SK-N-SH treated with all-trans-retinoic acid at 6 μM for 48 hours (cell line): Measurements from ENCODE around the gene FCHO2.

Experiments
- ATAC-seq: fragments of 200-7000 bp; cut with Tn5 transposase; 3 replicates; pipeline ENCODE4 v1.9.1; 2020; ENCODE audit warnings: mild to moderate bottlenecking, moderate library complexity
- ARNTL ChIP-seq: fragments of 450-650 bp; formaldehyde crosslinking; IDR thresholded peaks from 2 replicates; pipeline ENCODE4 v1.5.0; 2020; ENCODE audit warnings: low read depth, mild to moderate bottlenecking, moderate library complexity, borderline replicate concordance
- CSDC2 ChIP-seq: fragments of 250-450 bp; sonication (Bioruptor Pico); IDR thresholded peaks from 2 replicates; pipeline ENCODE4 v1.5.0; 2020; ENCODE audit warnings: mild to moderate bottlenecking, moderate library complexity
- CSRNP3 ChIP-seq: fragments of 250-450 bp; sonication (Bioruptor Pico); IDR thresholded peaks from 2 replicates; pipeline ENCODE4 v1.5.1; 2021; ENCODE audit warnings: mild to moderate bottlenecking, moderate library complexity
- GLIS3 ChIP-seq: fragments of 250-450 bp; sonication (Bioruptor Pico); IDR thresholded peaks from 2 replicates; pipeline ENCODE4 v1.5.0; 2020; ENCODE audit warnings: mild to moderate bottlenecking, moderate library complexity
- ISL1 ChIP-seq: fragments of 250-450 bp; sonication (Bioruptor Pico); IDR thresholded peaks from 2 replicates; pipeline ENCODE4 v2.1.2; 2022; ENCODE audit warnings: mild to moderate bottlenecking, moderate library complexity
- OSR1 ChIP-seq: fragments of 250-450 bp; sonication (Bioruptor Pico); IDR thresholded peaks from 2 replicates; pipeline ENCODE4 v1.8.0; 2022; ENCODE audit warnings: moderate library complexity, mild to moderate bottlenecking, inconsistent platforms
- PATZ1 ChIP-seq: fragments of 250-450 bp; sonication (Bioruptor Pico); IDR thresholded peaks from 2 replicates; pipeline ENCODE4 v1.8.0; 2020; ENCODE audit warnings: mild to moderate bottlenecking, moderate library complexity, borderline replicate concordance
- POU6F1 ChIP-seq: fragments of 250-450 bp; sonication (Bioruptor Pico); IDR thresholded peaks from 2 replicates; pipeline ENCODE4 v1.8.0; 2021; ENCODE audit warnings: low read depth, mild to moderate bottlenecking, moderate library complexity, borderline replicate concordance
- PPARA ChIP-seq: fragments of 250-450 bp; sonication (Bioruptor Pico); IDR thresholded peaks from 2 replicates; pipeline ENCODE4 v1.5.0; 2020; ENCODE audit warnings: mild to moderate bottlenecking, borderline replicate concordance
- RARB ChIP-seq: fragments of 250-450 bp; sonication (Bioruptor Pico); IDR thresholded peaks from 2 replicates; pipeline ENCODE4 v1.8.0; 2021; ENCODE audit warnings: mild to moderate bottlenecking, moderate library complexity
- SNAI2 ChIP-seq: fragments of 250-450 bp; sonication (Bioruptor Pico); IDR thresholded peaks from 2 replicates; pipeline ENCODE4 v1.5.0; 2020; ENCODE audit warnings: mild to moderate bottlenecking, moderate library complexity
- TCF4 ChIP-seq: fragments of 250-450 bp; sonication (Bioruptor Pico); IDR thresholded peaks from 2 replicates; pipeline ENCODE4 v1.8.0; 2021; ENCODE audit warnings: mild to moderate bottlenecking, moderate library complexity, borderline replicate concordance
- TOX ChIP-seq: fragments of 250-450 bp; sonication (Bioruptor Pico); IDR thresholded peaks from 2 replicates; pipeline ENCODE4 v1.8.0; 2021; ENCODE audit warnings: mild to moderate bottlenecking, moderate library complexity, borderline replicate concordance
- ZC3H10 ChIP-seq: fragments of 250-450 bp; sonication (Bioruptor Pico); IDR thresholded peaks from 2 replicates; pipeline ENCODE4 v1.5.1; 2021; ENCODE audit warnings: mild to moderate bottlenecking, moderate library complexity
- ZFP3 ChIP-seq: fragments of 250-450 bp; sonication (Bioruptor Pico); IDR thresholded peaks from 2 replicates; pipeline ENCODE4 v1.5.0; 2020; ENCODE audit warnings: mild to moderate bottlenecking, moderate library complexity
- ZFP30 ChIP-seq: fragments of 450-650 bp; formaldehyde crosslinking; IDR thresholded peaks from 2 replicates; pipeline ENCODE4 v1.5.0; 2022; ENCODE audit warnings: mild to moderate bottlenecking, moderate library complexity
- ZNF565 ChIP-seq: fragments of 450-650 bp; formaldehyde crosslinking; conservative IDR thresholded peaks from 2 replicates; pipeline ENCODE4 v1.5.0; 2020; ENCODE audit warnings: low read depth, mild to moderate bottlenecking, moderate library complexity
- ZNF70 ChIP-seq: fragments of 450-650 bp; formaldehyde crosslinking; IDR thresholded peaks from 2 replicates; pipeline ENCODE4 v1.5.0; 2020; ENCODE audit warnings: mild to moderate bottlenecking, moderate library complexity
- ZNF8 ChIP-seq: fragments of 450-650 bp; formaldehyde crosslinking; IDR thresholded peaks from 2 replicates; pipeline ENCODE4 v1.5.0; 2020; ENCODE audit warnings: mild to moderate bottlenecking, moderate library complexity
- TF ChIP-seq, protein P1 (sequence below): fragments of 250-450 bp; sonication (Bioruptor Pico); IDR thresholded peaks from 2 replicates; pipeline ENCODE4 v1.5.1; 2020; ENCODE audit warnings: low read depth, mild to moderate bottlenecking, moderate library complexity

The FCHO2 gene

DNA sequence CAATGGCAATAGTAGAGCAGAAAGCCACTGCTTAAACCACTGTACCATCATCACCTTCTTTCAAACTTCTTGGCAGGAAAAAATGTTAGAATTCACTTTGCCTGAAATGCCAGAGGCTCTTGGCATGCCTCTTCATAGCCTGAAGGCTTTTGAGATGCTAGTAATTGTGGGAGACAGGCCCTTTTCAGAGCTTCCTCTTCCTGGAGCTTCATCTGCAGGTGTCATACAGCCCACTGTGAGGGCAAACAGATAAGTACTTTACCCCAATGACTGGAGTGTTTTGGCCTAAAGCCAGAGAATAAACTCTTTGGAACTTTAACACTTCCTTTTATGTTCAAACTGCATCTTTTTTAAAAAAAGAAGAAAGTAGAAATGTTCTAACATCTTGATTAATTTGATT, 83.2 kb downstream of the FCHO2 start (continued):
- no peak for TF ChIP-seq PPARA (CRISPR knock-in tag)
- no peak for TF ChIP-seq ZFP3
- TF ChIP-seq TCF4 (CRISPR knock-in tag) = no peak
- no peak for TF ChIP-seq ZNF565 (CRISPR knock-in tag)

GRCh38 chr5:73042993-73043392, 87.2 kb downstream of the FCHO2 start:
- TF ChIP-seq SNAI2 (no peak), ARNTL (CRISPR knock-in tag) (no peak), ISL1 (no peak), GLIS3 (CRISPR knock-in tag) (no peak), TOX (CRISPR knock-in tag) (no peak), PATZ1 (no peak), ZC3H10 (no peak)
- ATAC-seq = no peak

DNA sequence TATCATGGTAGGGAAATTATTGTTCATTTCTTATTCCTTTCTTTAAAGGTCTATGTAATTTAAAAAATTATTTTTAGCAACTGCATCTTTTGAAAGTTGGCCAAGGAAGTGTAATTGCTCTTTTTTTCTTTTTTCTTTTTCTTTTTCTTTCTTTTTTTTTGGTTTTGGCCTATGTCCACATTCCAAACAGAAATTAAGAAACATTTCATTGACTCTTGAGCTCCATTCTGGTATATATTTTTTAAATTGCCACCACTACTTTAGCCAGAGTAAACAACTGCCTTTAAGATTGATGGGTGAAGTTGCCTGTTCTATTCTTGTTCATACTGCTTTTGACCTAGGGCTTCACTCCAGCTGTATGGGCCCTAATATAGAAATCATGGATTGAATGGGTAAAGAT, 88.7 kb downstream of the FCHO2 start:
- ATAC-seq = no peak
- TF ChIP-seq POU6F1 (CRISPR knock-in tag) (no peak), PPARA (CRISPR knock-in tag) (no peak), OSR1 (CRISPR knock-in tag) (no peak), ZNF70 (CRISPR knock-in tag) (no peak)

DNA sequence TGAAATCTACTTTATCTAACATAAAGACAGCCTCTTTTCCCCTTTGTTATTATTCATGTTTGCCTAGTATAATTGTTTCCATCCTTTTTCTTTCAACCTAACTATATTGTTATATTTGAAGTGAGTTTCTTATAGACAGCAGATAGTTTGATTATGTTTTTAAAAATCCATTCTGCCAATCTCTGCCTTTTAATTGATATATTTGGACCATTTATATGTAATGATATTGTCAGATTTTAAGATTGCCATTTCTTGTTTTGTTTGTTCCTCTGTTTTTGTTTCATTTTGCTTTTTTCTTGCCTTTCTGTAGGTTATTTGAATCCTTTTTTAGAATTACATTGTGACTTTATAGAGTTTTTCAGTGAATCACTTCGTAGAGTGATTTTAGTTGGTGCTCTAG, 89.8 kb downstream of the FCHO2 start:
- ATAC-seq = no peak
- TF ChIP-seq CSDC2 (CRISPR knock-in tag) = no peak

GRCh38 chr5:73061593-73061992, 105.8 kb downstream of the FCHO2 start:
- ATAC-seq = no peak

GRCh38 chr5:73066466-73066865, 110.6 kb downstream of the FCHO2 start:
- peak; percentile 28; the same call in 2 of the 3 replicates for ATAC-seq
- no peak for TF ChIP-seq SNAI2
- no peak for TF ChIP-seq ISL1
- no peak for TF ChIP-seq RARB (CRISPR knock-in tag)
- TF ChIP-seq ZNF70 (CRISPR knock-in tag) = no peak
- no peak for TF ChIP-seq ZNF565 (CRISPR knock-in tag)
- no peak for TF ChIP-seq GLIS3 (CRISPR knock-in tag)
- no peak for TF ChIP-seq CSDC2 (CRISPR knock-in tag)
- no peak for TF ChIP-seq CSRNP3 (CRISPR knock-in tag)
- TF ChIP-seq, protein P1, sequence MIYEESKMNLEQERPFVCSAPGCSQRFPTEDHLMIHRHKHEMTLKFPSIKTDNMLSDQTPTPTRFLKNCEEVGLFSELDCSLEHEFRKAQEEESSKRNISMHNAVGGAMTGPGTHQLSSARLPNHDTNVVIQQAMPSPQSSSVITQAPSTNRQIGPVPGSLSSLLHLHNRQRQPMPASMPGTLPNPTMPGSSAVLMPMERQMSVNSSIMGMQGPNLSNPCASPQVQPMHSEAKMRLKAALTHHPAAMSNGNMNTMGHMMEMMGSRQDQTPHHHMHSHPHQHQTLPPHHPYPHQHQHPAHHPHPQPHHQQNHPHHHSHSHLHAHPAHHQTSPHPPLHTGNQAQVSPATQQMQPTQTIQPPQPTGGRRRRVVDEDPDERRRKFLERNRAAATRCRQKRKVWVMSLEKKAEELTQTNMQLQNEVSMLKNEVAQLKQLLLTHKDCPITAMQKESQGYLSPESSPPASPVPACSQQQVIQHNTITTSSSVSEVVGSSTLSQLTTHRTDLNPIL = no peak
- no peak for TF ChIP-seq ZNF8

More at GRCh38 chr5:73061593-73061992, 105.8 kb downstream of the FCHO2 start:
- TF ChIP-seq SNAI2 = no peak
- no peak for TF ChIP-seq ZNF70 (CRISPR knock-in tag)
- TF ChIP-seq RARB (CRISPR knock-in tag) = no peak
- TF ChIP-seq, all 23 proteins: peak for 0

DNA sequence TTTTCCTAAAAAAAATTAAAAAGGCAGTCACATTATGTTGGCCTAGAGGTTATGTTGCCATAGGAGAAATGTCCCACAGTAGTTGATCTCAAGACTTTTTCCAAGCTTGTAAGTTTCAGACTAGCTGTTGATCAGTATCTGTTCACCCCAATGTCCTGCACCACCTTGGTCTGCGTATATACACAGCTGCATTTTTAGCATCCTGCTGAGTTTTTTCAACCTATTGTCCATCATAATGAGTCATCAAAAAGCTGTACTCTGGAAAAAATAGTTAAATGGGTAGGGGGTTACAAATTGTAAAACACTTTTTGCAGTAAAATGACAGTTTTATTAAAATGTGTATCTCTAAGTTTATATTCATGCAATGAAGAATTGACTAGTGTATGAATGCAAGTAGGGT, 111.4 kb downstream of the FCHO2 start:
- ATAC-seq = no peak
- TF ChIP-seq ZNF8 (no peak), POU6F1 (CRISPR knock-in tag) (no peak), TOX (CRISPR knock-in tag) (no peak), GLIS3 (CRISPR knock-in tag) (no peak), OSR1 (CRISPR knock-in tag) (no peak), ISL1 (no peak), ZFP30 (CRISPR knock-in tag) (no peak), SNAI2 (no peak), ZNF565 (CRISPR knock-in tag) (no peak), PATZ1 (no peak), ARNTL (CRISPR knock-in tag) (no peak)
